RPMI7951 (cell line): ENCODE measurements around the gene GANC. TPM values are rescaled to one million over a fixed set of nuclear protein-coding genes. Genes with fewer than 3 reads are reported as not detected.
"Not testable (repeated sequence)": the region's sequence is repeated elsewhere in the genome, so short reads cannot be mapped to it uniquely, and the experiment has no call there.

Experiments
- DNase-seq: peaks from one replicate; pipeline ENCODE4 v3.0.0-alpha.2; 2012; ENCODE audit warnings: low read depth
- total RNA-seq: library from RNA; depleted of rRNA; stranded (reverse); fragments of >200 nt; shearing (Covaris generic); gene quantifications from 2 replicates; pipeline ENCODE4 v1.2.3, GENCODE V29; 2014

GANC gene
- total RNA-seq, 1 experiment from 2014 or later: 25.1 TPM

DNA sequence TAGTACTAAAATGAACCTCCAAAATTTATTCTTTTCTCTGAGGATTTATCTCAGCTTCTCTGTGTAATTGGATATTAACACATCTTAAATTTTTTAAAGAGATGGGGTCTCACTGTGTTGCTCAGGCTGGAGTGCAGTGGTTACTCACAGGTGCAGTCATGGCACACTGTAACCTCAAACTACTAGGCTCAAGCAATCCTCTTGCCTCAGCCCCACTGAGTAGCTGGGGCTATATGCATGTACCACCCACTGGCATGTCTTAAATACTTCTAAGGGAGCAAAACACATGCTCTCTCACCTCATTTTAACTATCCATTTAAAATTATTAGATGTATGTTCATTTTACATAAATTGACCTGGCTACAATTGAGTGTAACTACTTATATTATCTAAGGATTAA, 11.6 kb downstream of the GANC start:
- DNase-seq: no peak

DNA sequence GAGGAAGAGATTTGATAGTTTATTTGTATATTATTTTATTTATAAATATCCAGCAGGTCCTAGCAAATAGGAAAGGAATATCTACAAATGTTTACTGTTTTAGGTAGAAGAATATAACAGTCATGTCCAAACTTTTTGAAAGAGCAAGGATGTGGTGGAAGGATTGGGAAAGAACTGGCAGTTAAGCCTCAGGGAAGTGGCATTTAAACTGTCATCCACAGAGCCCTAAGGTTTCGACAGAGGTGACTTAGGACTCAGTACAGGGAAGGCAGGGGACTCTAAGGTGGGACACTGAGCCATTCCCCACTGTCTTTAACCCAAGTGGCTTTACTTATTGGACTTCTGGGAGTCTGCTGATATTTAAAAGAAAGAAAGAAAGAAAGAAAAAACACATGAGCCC, 12.0 kb downstream of the GANC start:
- no peak for DNase-seq

DNA sequence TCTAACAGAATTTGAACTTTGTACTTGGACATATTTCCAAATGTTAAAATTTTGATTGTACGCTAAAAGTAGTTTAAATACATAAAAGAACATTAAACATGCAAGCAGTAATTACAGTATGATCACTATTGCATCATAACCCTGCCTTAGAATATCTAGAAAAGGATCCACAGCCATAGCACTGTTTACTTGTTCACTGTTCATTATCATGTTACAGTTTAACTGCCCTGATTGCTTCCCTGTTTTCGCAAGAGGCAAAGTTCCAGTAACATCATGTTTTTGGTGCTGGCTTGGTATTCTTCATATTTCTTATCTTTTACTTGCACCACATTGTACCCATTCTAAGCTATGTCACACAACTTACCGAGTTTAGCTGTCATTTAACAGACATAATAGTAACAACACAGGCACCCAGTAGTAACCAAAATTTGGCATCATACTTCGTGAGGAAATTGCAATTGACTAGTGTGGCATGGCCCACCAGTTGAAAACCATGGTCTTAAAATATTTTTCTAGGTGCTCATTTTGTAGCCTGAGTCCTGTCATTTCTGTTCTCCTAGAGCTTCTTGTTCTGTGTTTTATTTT, 13.5 kb downstream of the GANC start:
- DNase-seq: no peak

DNA sequence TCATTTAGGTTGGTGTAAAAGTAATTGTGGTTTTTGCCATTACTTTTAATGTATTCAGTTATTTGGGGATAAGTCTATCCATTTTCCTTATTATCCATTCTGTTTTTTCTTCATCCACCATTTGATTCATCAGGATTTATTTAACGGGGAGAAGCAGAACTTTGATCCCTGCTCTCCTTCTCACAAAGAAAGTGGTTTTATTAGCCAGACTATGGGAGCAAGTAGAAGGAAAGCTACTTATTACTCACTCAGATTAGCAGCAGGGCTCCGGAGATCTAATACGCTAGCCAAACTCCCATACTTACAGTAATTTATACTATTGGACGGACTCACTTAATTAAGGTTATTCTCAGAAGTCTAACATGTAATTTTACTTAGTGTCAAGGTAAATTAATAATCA, 14.9 kb downstream of the GANC start:
- DNase-seq: no peak

DNA sequence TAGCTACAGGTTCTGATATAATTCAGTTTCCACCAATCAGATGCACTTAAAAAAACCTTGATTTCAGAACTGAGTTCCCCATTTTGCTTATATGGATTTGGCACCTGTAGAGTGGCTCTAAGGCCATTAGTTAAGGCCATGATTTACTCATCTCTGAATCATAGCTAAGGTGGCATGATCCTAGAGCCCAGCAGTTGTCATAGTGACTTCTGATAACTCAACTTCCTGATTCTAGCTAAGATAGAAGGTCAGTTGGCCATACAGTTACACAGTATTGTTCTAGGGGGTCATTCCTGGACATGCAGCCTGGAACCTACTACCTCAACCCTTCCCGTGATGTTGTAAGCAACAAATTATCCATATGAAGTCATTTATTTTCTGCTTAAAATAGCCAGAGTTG, 16.2 kb downstream of the GANC start:
- DNase-seq: no peak

DNA sequence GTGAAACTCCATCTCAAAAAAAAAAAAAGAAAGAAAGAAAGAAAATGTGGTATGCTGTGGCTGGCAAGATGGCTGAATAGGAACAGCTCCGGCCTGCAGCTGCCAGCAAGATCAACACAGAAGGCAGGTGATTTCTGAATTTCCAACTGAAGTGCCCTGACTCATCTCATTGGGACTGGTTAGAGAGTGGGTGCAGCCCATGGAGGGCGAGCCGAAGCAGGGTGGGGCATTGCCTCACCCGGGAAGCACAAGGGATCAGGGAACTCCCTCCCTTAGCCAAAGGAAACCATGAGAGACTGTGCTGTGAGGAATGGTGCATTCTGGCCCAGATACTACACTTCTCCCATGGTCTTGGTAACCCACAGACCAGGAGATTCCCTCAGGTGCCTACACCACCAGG, 28.0 kb downstream of the GANC start:
- DNase-seq: not testable (repeated sequence)

DNA sequence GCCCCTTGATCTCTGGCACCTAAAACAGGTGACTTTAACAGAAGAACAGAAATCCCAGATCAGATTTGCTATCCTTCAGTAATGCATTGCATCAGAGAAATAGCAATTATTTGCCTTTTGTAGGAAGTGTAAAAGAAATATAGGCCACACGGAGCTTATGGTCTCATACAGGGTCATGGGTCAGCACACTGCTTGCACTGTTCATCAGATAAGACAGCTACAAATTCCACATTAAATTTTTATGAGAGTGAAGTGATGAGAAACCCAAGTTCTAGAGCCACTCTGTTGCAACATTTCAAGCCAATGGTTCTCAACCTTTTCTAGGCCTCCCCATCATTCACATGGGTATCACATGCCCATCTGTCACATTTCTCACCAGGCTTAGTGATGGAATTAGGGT, 33.7 kb downstream of the GANC start:
- DNase-seq: no peak

DNA sequence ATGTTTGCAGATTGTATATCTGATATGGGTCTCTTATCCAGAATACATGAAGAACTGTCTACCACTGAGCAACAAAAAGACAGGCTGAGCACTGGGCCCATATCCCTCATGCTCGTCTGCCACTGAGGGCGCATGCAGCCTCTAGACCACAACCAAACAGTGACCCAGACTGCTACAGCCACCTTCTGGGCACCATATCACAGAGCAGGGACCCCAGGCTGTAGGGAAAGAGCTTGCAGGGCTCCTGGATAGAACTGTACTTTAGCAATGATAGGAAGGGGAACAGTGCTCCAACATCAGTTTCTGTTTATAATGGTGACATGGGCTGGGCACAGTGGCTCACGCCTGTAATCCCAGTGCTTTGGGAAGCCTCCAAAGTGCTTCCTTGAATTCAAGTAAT, 40.5 kb downstream of the GANC start:
- DNase-seq: no peak

DNA sequence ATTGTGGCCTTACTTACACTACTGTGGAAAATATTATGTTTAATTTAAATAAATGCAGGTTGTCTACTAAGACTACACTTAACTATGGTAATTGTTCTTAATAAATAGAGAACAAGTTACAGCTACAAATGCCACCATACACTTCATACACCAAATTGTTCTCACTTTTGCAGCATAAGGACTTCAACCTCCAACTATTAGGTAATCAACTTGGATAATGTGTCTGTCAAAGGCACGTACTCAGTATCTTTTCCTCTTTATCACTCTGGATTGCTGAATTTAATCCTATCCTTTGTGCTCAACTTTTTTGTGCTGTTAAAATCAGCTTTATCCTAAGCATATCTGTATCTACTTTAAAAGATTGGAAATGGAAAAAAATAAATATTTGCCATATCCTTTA, 41.8 kb downstream of the GANC start:
- DNase-seq: no peak

DNA sequence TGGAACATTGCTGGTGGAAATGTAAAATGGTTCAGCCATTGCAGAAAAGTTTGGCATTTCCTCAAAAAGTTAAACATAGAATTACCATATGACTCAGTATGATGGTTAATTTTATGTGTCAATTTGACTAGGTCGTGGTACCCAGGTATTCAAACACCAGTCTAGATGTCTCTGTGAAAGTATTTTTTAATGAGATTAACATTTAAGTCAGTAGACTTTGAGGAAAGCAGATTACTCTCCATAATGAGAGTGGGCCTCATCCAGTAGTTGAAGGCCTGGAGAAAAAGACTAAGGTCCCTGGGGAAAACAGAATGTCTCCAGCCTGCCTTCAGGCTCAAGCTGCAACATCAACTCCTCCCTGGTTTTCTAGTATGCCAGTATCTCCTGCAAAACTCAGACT, 42.5 kb downstream of the GANC start:
- no peak for DNase-seq

DNA sequence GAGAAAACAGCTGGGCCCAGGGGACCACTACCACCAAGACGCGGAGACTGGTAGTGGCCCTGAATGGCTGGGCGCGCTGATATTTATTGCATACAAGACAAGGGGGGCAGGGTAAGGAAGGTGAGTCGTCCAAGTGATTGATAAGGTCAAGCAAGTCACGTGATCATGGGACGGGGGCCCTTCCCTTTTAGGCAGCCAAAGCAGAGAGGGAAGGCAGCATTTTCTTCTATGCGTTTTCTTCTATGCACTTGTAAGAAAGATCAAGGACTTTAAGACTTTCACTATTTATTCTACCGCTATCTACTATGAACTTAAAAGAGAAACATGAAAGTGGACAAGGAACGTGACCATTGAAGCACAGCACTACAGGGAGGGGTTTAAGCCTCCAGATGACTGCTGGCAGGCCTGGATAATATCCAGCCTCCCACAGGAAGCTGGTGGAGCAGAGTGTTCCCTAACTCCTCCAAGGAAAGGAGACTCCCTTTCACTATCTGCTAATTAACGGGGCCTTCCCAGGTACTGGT, 43.3 kb downstream of the GANC start:
- DNase-seq: not testable (repeated sequence)

DNA sequence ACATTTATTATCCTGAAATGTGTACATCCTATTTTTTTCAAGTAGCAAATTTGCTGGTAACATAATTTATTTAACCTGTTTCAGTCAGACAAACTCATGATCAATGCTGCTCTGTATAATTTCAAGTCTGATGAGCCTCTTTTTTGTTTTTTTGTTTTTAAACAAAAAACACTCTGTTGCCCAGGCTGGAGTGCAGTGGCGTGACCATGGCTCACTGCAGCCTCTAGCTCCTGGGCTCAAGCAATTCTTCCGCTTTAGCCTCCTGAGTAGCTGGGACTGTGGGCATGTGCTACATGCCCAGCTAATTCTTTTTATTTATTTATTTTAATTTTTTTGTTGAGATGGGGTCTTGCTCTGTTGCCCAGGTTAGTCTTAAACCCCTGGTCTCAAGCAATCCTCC, 46.2 kb downstream of the GANC start:
- DNase-seq: no peak

DNA sequence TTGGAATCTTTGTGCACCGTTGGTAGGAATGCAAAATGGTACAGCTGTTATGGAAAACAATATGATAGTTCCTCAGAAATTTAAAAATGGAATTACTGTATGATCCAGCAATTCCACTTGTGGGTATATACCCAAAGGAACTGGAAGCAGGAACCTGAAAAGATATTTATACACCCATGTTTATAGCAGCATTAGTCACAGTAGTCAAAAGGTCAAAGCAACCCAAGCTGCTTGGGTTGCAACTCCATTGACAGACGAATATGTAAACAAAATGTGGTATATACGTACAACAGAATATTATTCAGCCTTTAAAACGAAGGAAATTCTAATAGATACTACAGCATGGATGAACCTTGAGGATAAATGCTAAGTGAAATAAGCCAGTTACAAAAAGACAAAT, 51.3 kb downstream of the GANC start:
- peak; percentile 26 for DNase-seq

DNA sequence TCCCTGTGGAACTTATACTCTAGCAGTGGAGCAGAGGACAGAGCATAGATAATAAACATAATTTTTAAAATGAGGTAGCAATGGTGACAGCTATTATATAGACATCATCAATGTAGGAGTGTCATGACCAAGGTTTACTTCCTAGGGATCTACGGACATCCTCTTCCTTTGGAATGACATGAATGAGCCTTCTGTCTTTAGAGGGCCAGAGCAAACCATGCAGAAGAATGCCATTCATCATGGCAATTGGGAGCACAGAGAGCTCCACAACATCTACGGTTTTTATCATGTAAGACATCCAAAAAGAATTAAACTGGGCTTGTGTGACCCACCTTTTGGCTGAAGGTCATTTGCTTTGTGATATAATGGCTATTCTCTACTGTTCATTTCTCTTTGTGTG, 56.2 kb downstream of the GANC start:
- DNase-seq: no peak

DNA sequence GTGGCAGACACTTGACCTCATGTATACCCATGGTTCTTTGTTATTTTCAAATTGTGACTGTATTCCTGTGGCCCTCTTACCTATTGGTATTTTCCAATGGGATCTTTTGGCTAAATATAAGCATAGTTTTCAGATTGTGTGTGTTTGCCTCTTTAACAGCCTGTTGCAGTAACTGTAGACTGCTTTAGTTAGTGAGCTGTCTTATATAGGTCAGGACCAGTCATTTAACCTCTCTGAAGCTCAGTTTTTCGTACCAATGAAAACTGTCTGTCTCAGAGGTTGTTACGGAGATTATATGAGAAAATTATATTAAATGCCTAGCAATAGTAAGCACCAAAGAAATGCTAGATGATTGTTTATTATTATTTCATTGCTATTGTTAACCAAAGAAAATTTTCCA, 57.0 kb downstream of the GANC start:
- no peak for DNase-seq

DNA sequence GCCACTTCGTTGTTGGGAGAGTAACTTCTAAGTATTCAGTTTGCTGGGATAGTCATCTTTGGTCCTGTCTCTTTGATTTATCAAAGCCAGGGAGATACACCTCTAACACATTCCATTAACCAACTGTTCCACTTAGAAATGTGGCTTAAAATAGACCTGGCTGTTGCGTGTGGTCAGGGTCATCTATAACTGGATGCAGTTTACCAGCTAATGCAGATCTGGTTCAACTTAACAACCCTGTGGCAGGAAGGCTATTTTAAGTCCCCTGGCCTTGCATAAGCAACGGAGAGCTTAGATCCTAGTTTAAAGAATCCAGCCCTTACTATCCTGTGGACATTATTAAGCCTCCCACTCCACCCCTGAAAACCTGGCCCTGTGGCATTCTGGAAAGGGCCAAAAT, 58.2 kb downstream of the GANC start:
- peak; percentile 4 for DNase-seq

DNA sequence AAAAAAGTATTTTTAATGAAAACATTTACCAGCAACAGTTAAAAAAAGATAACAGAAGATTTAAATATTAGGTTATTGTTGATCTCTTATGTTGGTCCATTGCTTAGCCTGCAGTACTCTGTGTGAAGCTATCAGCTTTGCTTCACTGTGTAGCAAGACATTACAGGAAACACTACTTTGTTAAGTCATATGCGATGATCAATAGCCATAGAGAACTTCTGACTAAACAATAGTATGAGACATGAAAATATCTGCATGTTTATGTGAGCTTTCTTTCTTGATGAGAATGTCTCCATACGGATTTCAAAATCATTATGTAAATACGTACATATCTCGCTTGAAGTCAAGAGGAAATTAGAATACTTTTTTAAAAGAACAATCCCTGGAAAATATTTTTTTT, 59.3 kb downstream of the GANC start:
- no peak for DNase-seq

DNA sequence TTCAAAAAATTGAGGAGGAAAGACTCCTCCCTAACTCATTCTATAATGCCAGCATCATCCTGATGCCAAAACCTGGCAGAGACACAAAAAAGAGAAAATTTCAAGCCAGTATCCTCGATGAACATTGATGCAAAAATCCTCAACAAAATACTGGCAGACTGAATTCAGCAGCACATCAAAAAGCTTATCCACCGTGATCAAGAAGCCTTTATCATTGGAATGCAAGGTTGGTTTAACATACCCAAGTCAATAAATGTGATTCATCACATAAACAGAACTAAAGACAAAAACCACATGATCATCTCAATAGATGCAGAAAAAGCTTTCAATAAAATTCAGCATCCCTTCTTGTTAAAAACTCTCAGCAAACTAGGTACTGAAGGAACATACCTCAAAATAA, 62.1 kb downstream of the GANC start:
- DNase-seq: no peak

DNA sequence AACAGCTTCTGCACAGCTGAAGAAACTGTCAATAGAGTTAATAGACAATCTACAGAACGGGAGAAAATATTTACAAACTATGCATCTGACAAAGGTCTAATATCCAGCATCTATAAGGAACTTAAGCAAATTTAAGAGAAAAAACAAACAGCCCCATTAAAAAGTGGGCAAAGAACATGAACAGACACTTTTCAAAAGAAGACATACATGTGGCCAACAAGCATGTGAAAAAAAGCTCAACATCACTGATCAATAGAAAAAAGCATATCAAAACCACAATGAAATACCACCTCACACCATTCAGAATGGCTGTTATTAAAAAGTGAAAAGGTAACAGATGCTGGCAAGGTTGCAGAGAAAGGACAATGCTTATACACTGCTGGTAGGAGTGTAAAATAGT, 63.6 kb downstream of the GANC start:
- DNase-seq: not testable (repeated sequence)

DNA sequence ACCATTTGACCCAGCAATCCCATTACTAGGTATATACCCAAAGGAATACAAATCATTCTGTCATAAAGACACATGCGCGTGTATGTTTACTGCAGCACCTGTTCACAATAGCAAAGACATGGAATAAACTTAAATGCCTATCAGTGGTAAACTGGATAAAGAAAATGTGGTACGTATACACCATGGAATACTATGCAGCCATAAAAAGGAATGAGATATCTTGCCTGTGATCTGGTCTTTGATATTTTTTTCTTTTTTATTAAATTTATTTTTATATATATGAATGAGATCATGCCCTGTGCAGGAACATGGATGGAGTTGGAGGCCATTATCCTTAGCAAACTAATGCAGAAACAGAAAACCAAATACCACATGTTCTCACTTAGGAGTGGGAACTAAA, 64.1 kb downstream of the GANC start:
- not testable (repeated sequence) for DNase-seq

DNA sequence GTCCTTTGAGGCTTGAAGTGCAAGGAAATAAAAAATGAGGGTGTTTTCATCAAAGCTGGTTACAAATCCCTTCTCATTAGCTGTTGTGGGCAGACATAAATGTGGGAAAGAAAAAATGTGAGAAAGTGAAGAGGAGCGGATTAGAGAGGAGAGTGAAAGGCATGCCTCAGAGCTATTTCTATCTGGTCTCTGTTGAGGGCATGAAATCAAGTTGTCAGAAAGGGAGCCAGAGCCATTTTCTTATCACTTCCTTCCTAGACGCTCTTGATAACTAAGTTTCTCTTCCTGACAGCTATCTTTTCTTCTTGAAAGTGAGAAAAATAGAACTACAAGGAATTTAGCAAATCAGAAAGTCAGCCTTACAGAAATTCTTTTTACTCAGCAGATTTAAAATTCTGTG, 65.5 kb downstream of the GANC start:
- no peak for DNase-seq

DNA sequence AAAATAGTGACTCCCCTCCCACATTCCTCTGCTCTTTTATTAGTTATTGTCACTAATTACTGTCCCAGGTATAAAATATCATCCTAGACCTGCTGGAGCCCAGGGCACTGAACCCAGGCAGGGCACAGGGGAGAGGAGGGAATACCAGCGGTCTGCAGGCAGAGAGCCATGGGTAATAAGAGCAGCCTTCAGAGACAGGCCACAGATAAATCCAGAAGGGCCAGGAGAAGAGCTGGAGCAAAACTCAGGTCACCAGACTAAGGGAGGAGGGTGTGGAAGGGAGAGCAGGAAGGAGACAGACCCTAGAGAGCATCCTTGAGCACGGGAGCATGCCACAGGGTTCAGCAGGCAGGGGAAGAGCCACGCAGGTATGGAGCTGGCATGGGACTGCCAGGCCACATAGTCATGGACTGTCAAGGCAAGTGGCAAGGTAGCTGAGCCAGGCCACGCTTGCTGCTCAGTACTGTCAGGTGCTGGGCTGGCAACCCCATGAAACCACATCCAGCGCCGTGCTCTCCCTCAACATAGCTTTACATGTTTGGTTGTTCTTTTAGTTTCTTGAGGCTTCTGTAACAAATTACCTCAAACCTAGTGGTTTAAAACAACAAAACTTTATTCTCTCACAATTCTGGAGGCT, 70.7 kb downstream of the GANC start:
- DNase-seq: no peak

DNA sequence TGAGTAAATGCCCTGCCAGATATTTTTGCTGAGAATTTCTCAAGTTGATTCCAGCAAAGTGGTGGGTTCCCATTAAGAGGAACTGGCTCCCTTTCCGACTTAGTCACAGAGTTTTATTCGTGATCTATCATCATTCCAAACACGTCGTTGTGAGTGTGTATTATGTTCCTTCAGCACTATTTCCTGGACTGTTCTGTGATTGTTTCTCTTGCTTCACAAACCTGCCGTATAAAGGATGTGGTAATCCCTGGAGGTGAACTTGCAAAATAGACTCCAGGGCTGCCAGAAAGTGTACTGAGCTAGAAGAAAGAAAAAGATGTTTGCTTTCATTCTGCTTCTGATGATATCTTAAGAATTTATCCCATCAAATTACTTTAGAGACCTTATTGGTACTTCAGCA, 71.8 kb downstream of the GANC start:
- no peak for DNase-seq

DNA sequence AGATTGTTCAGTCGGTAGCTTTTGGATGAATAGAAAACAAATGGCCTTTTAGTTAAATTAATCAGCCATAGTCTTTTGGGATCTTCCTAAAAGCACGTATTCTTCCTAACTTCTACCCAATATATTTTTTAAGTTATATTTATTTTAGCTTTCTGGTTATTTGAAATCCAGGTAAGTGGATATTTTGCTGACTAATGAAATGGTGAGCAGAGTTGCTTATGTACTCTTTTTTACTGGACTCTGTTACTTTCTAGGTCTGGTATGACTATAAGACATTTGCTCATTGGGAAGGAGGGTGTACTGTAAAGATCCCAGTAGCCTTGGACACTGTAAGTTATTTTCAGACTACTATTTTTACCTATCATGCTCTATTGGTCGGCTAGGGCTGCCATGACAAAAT, 72.5 kb downstream of the GANC start:
- no peak for DNase-seq
